Vagina (tissue), 2 donors: ENCODE results near the gene PRKCE. TPM values are rescaled to one million over a fixed set of nuclear protein-coding genes. Genes with fewer than 3 reads are reported as not detected.

ENCODE experiments used
- DNase-seq, 2 donors: peaks; one replicate each; pipeline ENCODE4 v3.0.0-alpha.2; 2017; ENCODE audit errors: extremely low spot score in 2 of 2
- H3K27ac ChIP-seq: fragments of 200-600 bp; sonication (generic); one replicate; pipeline ENCODE4 v1.5.1; 2019
- H3K27me3 ChIP-seq: fragments of 200-600 bp; sonication (generic); one replicate; pipeline ENCODE4 v1.5.1; 2019
- H3K36me3 ChIP-seq, 2 donors: fragments of 200-600 bp; sonication (generic); one replicate each; pipeline ENCODE4 v1.5.1; 2017 to 2019
- H3K4me1 ChIP-seq: fragments of 200-600 bp; sonication (generic); one replicate; pipeline ENCODE4 v1.5.1; 2019
- H3K4me3 ChIP-seq, 2 donors: fragments of 200-600 bp; sonication (generic); 1 replicate in 1 of 2; 2 replicates in 1 of 2; pipeline ENCODE4 v1.5.1; 2016 to 2019
- H3K9me3 ChIP-seq: fragments of 200-600 bp; sonication (generic); one replicate; pipeline ENCODE4 v1.5.1; 2019
- CTCF ChIP-seq, 3 experiments: fragments of 450-650 bp in 2 of 3; fragments of 200-600 bp in 1 of 3; sonication (generic) in 1 of 3; IDR thresholded peaks; one replicate each; pipeline ENCODE4 v1.5.1; 2017 to 2019; ENCODE audit warnings: antibody characterized with exemption in 3 of 3, mild to moderate bottlenecking in 2 of 3, moderate library complexity in 2 of 3
- POLR2A ChIP-seq, 2 donors: fragments of 450-650 bp; IDR thresholded peaks; one replicate each; pipeline ENCODE4 v1.6.1; 2017; ENCODE audit warnings: antibody characterized with exemption in 2 of 2, mild to moderate bottlenecking in 2 of 2, moderate library complexity in 2 of 2
- POLR2AphosphoS5 ChIP-seq, 2 donors: sonication (generic); formaldehyde crosslinking; IDR thresholded peaks; one replicate each; pipeline ENCODE4 v1.9.0; 2017; ENCODE audit warnings: antibody characterized with exemption in 2 of 2, mild to moderate bottlenecking in 2 of 2, low read depth in 1 of 2; ENCODE audit not compliant: insufficient read depth in 1 of 2
- intact Hi-C: fragments of 100-400 bp; cut with DNase I; formaldehyde crosslinking; loops from one replicate; pipeline ENCODE4 v1.15.1; 2023
- total RNA-seq: library from RNA; depleted of rRNA; stranded (reverse); fragments of >200 nt; gene quantifications from one replicate; pipeline ENCODE4 v1.2.3, GENCODE V29; 2016

PRKCE gene
- total RNA-seq, 1 donor from 2014 or later: 11.8 TPM

GRCh38 chr2:45685260-45685659 is 33.8 kb downstream of the PRKCE start:
- H3K4me3 ChIP-seq: no peak overlapping the region
- H3K9me3 ChIP-seq: no peaks in the 10 kb centered on the region
- DNase-seq: no peak
- no peaks in the 10 kb centered on the region for H3K27me3 ChIP-seq
- no peaks in the 10 kb centered on the region for H3K36me3 ChIP-seq
- intact Hi-C loops: no loop called here
- H3K4me1 ChIP-seq: peaks cover 39% of the 10 kb centered on the region
- TF ChIP-seq POLR2A (IDR thresholded peaks at IDR 0.05): no peak
- peak in 1 of 2 donors; percentile 12 for TF ChIP-seq POLR2AphosphoS5 (IDR thresholded peaks at IDR 0.05; ENCODE audit: insufficient read depth in 1 of 2, low read depth in 1 of 2)
- TF ChIP-seq CTCF (IDR thresholded peaks at IDR 0.05): no peak
- H3K27ac ChIP-seq: no peak overlapping the region

GRCh38 chr2:45687964-45688363 is 36.5 kb downstream of the PRKCE start:
- intact Hi-C loops: no loop called here
- Histone ChIP-seq H3K4me1 (peaks cover 22% of the 10 kb centered on the region), H3K27me3 (no peaks in the 10 kb centered on the region), H3K27ac (no peak overlapping the region), H3K4me3 (no peak overlapping the region), H3K36me3 (no peaks in the 10 kb centered on the region), H3K9me3 (no peaks in the 10 kb centered on the region)
- DNase-seq: no peak
- TF ChIP-seq POLR2A (IDR thresholded peaks at IDR 0.05): no peak
- TF ChIP-seq POLR2AphosphoS5 (IDR thresholded peaks at IDR 0.05; ENCODE audit: insufficient read depth in 1 of 2, low read depth in 1 of 2): no peak
- TF ChIP-seq CTCF (IDR thresholded peaks at IDR 0.05): no peak

- Histone ChIP-seq H3K27me3 (no peaks in the 10 kb centered on the region), H3K4me3 (no peak overlapping the region), H3K9me3 (no peaks in the 10 kb centered on the region), H3K36me3 (no peaks in the 10 kb centered on the region), H3K4me1 (peaks cover 17% of the 10 kb centered on the region), H3K27ac (no peak overlapping the region)
- no peak for TF ChIP-seq POLR2A (IDR thresholded peaks at IDR 0.05)
- TF ChIP-seq POLR2AphosphoS5 (IDR thresholded peaks at IDR 0.05; ENCODE audit: insufficient read depth in 1 of 2, low read depth in 1 of 2): no peak
- TF ChIP-seq CTCF (IDR thresholded peaks at IDR 0.05): no peak
- intact Hi-C loops: no loop called here
- no peak for DNase-seq
Measured at GRCh38 chr2:45688479-45689298, 37.2 kb downstream of the PRKCE start.

- TF ChIP-seq CTCF (IDR thresholded peaks at IDR 0.05): no peak
- no peak for TF ChIP-seq POLR2AphosphoS5 (IDR thresholded peaks at IDR 0.05; ENCODE audit: insufficient read depth in 1 of 2, low read depth in 1 of 2)
- no peak for TF ChIP-seq POLR2A (IDR thresholded peaks at IDR 0.05)
- Histone ChIP-seq H3K36me3 (no peaks in the 10 kb centered on the region), H3K9me3 (no peaks in the 10 kb centered on the region), H3K27ac (no peak overlapping the region), H3K4me1 (peaks cover 8% of the 10 kb centered on the region), H3K4me3 (no peak overlapping the region), H3K27me3 (no peaks in the 10 kb centered on the region)
- DNase-seq: no peak
- intact Hi-C loops: no loop called here
Measured at GRCh38 chr2:45690231-45690630, 38.8 kb downstream of the PRKCE start.
